Thyroid gland (tissue), 4 donors: ENCODE results near the gene SUN3.

Experiments
- CTCF ChIP-seq, 6 experiments: fragments of 200-600 bp in 3 of 6; fragments of 450-650 bp in 3 of 6; sonication (generic) in 3 of 6; IDR thresholded peaks; one replicate each; pipeline ENCODE4 v1.5.1; 2016 to 2019; ENCODE audit warnings: antibody characterized with exemption in 6 of 6, mild to moderate bottlenecking in 2 of 6, inconsistent platforms in 1 of 6, moderate library complexity in 1 of 6
- POLR2A ChIP-seq, 2 donors: fragments of 450-650 bp; IDR thresholded peaks; one replicate each; pipeline ENCODE4 v1.6.1; 2017; ENCODE audit warnings: antibody characterized with exemption in 2 of 2, mild to moderate bottlenecking in 2 of 2, moderate library complexity in 1 of 2

GRCh38 chr7:47939425-47940036 is 89.4 kb downstream of the SUN3 start:
- TF ChIP-seq CTCF (IDR thresholded peaks at IDR 0.05) (no peak), POLR2A (IDR thresholded peaks at IDR 0.05) (no peak)
